Measurements from ENCODE around the gene SPATA4. TPM values are rescaled to one million over a fixed set of nuclear protein-coding genes. Genes with fewer than 3 reads are reported as not detected.

SPATA4 gene
- total RNA-seq, 1 experiment from 2014 or later: 0.20 TPM

GRCh38 chr4:176210579-176211296, 15.4 kb upstream of the SPATA4 start:
- BruUV-seq (replicated peaks): no TSS peak
- no peaks in the 10 kb centered on the region for H3K27me3 ChIP-seq (ENCODE audit: insufficient read depth, low read length)
- intact Hi-C loops (cut with micrococcal nuclease): no loop called here
- POLR2A ChIA-PET: no interaction called here
- H3K27ac ChIP-seq (ENCODE audit: low read depth, low read length): no peak overlapping the region
- H3K9me2 ChIP-seq (ENCODE audit: insufficient read depth): no peaks in the 10 kb centered on the region
- no peaks in the 10 kb centered on the region for H3K4me1 ChIP-seq (ENCODE audit: control insufficient read depth in 1 of 2, insufficient read depth in 2 of 2, low read length in 2 of 2)
- no peak overlapping the region for H2AFZ ChIP-seq (ENCODE audit: low read depth, low read length, poor library complexity, severe bottlenecking)
- H4K20me1 ChIP-seq (ENCODE audit: insufficient read depth): no peaks in the 10 kb centered on the region
- H3K4me2 ChIP-seq (ENCODE audit: low read length): no peak overlapping the region
- RAD21 ChIA-PET (ENCODE audit: low non-redundant PET in 1 of 2, low total read pairs in 2 of 2, uncharacterized antibody in 2 of 2, unreplicated experiment in 2 of 2): no interaction called here
- no peaks in the 10 kb centered on the region for H3K79me2 ChIP-seq (ENCODE audit: insufficient read depth, low read length)
- CTCF ChIA-PET: interaction anchor here (0.7 kb wide), 1 partner anchor 234 kb away, joined by 3 read pairs; no protein-coding TSS in a partner anchor
- no peak for DNase-seq (ENCODE audit: low read depth, low spot score)
- no peaks in the 10 kb centered on the region for H3K9me3 ChIP-seq (ENCODE audit: control insufficient read depth in 1 of 2, insufficient read depth in 1 of 2, low read depth in 1 of 2, low read length in 2 of 2)
- ATAC-seq: no peak
- H3K9ac ChIP-seq (ENCODE audit: low read length): no peak overlapping the region
- no peak overlapping the region for H3K4me3 ChIP-seq (replicated peaks in 1 of 2; ENCODE audit: low read depth in 1 of 2, low read length in 2 of 2)
- TF ChIP-seq CTCF (IDR thresholded peaks at IDR 0.05 in 2 of 3, conservative IDR thresholded peaks at IDR 0.05 in 1 of 3; ENCODE audit: borderline replicate concordance in 1 of 3, insufficient read depth in 1 of 3, low read depth in 2 of 3, low read length in 2 of 3): no peak
- no peaks in the 10 kb centered on the region for H3K36me3 ChIP-seq (ENCODE audit: control insufficient read depth in 1 of 2, insufficient read depth in 2 of 2, low read length in 2 of 2)

DNA sequence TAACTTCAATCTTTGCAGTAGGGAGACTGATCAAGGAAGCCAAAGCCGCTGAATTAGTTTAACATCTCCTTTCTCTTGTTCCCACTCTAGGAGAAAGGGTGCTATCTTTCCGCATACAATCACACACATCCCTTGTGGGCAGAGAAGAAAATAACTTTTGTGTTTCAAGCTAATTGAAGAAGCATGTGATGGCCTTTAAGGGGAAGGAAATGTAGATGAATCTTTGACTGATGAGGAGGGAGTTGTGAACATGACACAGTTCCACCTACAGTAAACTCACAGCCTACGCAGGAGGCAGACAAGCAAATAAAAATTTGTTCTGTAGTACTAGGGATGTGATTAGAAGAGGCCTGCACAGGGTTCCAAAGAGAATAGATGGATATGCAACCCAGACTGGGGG, 14.7 kb upstream of the SPATA4 start:
- no peak overlapping the region for H2AFZ ChIP-seq (ENCODE audit: low read depth, low read length, poor library complexity, severe bottlenecking)
- RAD21 ChIA-PET (ENCODE audit: low non-redundant PET in 1 of 2, low total read pairs in 2 of 2, uncharacterized antibody in 2 of 2, unreplicated experiment in 2 of 2): no interaction called here
- no peak overlapping the region for H3K27ac ChIP-seq (ENCODE audit: low read depth, low read length)
- H3K9ac ChIP-seq (ENCODE audit: low read length): no peak overlapping the region
- H3K4me3 ChIP-seq (replicated peaks in 1 of 2; ENCODE audit: low read depth in 1 of 2, low read length in 2 of 2): no peak overlapping the region
- H3K4me2 ChIP-seq (ENCODE audit: low read length): no peak overlapping the region
- no peaks in the 10 kb centered on the region for H3K4me1 ChIP-seq (ENCODE audit: control insufficient read depth in 1 of 2, insufficient read depth in 2 of 2, low read length in 2 of 2)
- DNase-seq (ENCODE audit: low read depth, low spot score) (no peak), ATAC-seq (no peak)
- H3K27me3 ChIP-seq (ENCODE audit: insufficient read depth, low read length): no peaks in the 10 kb centered on the region
- no peaks in the 10 kb centered on the region for H3K79me2 ChIP-seq (ENCODE audit: insufficient read depth, low read length)
- H3K9me3 ChIP-seq (ENCODE audit: control insufficient read depth in 1 of 2, insufficient read depth in 1 of 2, low read depth in 1 of 2, low read length in 2 of 2): no peaks in the 10 kb centered on the region
- intact Hi-C loops (cut with micrococcal nuclease): no loop called here
- no peaks in the 10 kb centered on the region for H3K36me3 ChIP-seq (ENCODE audit: control insufficient read depth in 1 of 2, insufficient read depth in 2 of 2, low read length in 2 of 2)
- CTCF ChIA-PET: no interaction called here
- POLR2A ChIA-PET: no interaction called here
- TF ChIP-seq FOSL1 (IDR thresholded peaks at IDR 0.05; ENCODE audit: low read depth): no peak
- no peak for TF ChIP-seq RAD21 (IDR thresholded peaks at IDR 0.05; ENCODE audit: low read depth)
- no peak for TF ChIP-seq SP1 (IDR thresholded peaks at IDR 0.05; ENCODE audit: low read depth)
- no peak for TF ChIP-seq EGR1 (IDR thresholded peaks at IDR 0.05; ENCODE audit: low read depth)
- TF ChIP-seq CEBPB (IDR thresholded peaks at IDR 0.05; ENCODE audit: low read depth): no peak
- no peak for TF ChIP-seq ZNF274 (IDR thresholded peaks at IDR 0.05; ENCODE audit: low read depth, low read length)
- no peak for TF ChIP-seq SRF (IDR thresholded peaks at IDR 0.05; ENCODE audit: low read depth)
- TF ChIP-seq POLR2AphosphoS5 (IDR thresholded peaks at IDR 0.05; ENCODE audit: low read depth, low read length): no peak
- TF ChIP-seq YY1 (IDR thresholded peaks at IDR 0.05; ENCODE audit: extremely low read depth, insufficient replicate concordance, low read depth, low read length): no peak
- TF ChIP-seq, protein P1, sequence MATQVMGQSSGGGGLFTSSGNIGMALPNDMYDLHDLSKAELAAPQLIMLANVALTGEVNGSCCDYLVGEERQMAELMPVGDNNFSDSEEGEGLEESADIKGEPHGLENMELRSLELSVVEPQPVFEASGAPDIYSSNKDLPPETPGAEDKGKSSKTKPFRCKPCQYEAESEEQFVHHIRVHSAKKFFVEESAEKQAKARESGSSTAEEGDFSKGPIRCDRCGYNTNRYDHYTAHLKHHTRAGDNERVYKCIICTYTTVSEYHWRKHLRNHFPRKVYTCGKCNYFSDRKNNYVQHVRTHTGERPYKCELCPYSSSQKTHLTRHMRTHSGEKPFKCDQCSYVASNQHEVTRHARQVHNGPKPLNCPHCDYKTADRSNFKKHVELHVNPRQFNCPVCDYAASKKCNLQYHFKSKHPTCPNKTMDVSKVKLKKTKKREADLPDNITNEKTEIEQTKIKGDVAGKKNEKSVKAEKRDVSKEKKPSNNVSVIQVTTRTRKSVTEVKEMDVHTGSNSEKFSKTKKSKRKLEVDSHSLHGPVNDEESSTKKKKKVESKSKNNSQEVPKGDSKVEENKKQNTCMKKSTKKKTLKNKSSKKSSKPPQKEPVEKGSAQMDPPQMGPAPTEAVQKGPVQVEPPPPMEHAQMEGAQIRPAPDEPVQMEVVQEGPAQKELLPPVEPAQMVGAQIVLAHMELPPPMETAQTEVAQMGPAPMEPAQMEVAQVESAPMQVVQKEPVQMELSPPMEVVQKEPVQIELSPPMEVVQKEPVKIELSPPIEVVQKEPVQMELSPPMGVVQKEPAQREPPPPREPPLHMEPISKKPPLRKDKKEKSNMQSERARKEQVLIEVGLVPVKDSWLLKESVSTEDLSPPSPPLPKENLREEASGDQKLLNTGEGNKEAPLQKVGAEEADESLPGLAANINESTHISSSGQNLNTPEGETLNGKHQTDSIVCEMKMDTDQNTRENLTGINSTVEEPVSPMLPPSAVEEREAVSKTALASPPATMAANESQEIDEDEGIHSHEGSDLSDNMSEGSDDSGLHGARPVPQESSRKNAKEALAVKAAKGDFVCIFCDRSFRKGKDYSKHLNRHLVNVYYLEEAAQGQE (IDR thresholded peaks at IDR 0.05; ENCODE audit: low read depth): no peak
- no peak for TF ChIP-seq CBX3 (IDR thresholded peaks at IDR 0.05; ENCODE audit: low read depth)
- no TSS peak for BruUV-seq (replicated peaks)
- no peaks in the 10 kb centered on the region for H3K9me2 ChIP-seq (ENCODE audit: insufficient read depth)
- H4K20me1 ChIP-seq (ENCODE audit: insufficient read depth): no peaks in the 10 kb centered on the region

Measured in HCT116 (cell line).